Stimulated activated CD8-positive, alpha-beta memory T cell treated with anti-CD3 and anti-CD28 coated beads, Interleukin-4, amount 100 ng/mL, for 1 hour (primary cell): ENCODE measurements around the gene NRDC.

Experiments
- DNase-seq, 2 donors: peaks; one replicate each; pipeline ENCODE4 v3.0.0-alpha.2; 2020; ENCODE audit warnings: low read depth in 2 of 2, low spot score in 1 of 2

NRDC gene

GRCh38 chr1:51784997-51785421 is 93.5 kb downstream of the NRDC start:
- DNase-seq = no peak

- no peak for DNase-seq
Observed at GRCh38 chr1:51780927-51781326, 97.6 kb downstream of the NRDC start.

GRCh38 chr1:51776408-51776807 is 102.1 kb downstream of the NRDC start:
- no peak for DNase-seq

- DNase-seq = no peak
Observed at GRCh38 chr1:51768971-51769588, 109.4 kb downstream of the NRDC start.

- DNase-seq = no peak
Observed at GRCh38 chr1:51761351-51761750, 117.2 kb downstream of the NRDC start.

GRCh38 chr1:51760872-51761271 is 117.7 kb downstream of the NRDC start:
- no peak for DNase-seq

GRCh38 chr1:51758310-51758709 is 120.2 kb downstream of the NRDC start:
- no peak for DNase-seq

- no peak for DNase-seq
Observed at GRCh38 chr1:51756290-51756689, 122.2 kb downstream of the NRDC start.

GRCh38 chr1:51755437-51755836 is 123.1 kb downstream of the NRDC start:
- DNase-seq = no peak

- DNase-seq = no peak
Observed at GRCh38 chr1:51754666-51755065, 123.9 kb downstream of the NRDC start.

- DNase-seq = no peak
Observed at GRCh38 chr1:51753969-51754368, 124.6 kb downstream of the NRDC start.

GRCh38 chr1:51752073-51752948 is 126.2 kb downstream of the NRDC start:
- DNase-seq = no peak

GRCh38 chr1:51750729-51751128 is 127.8 kb downstream of the NRDC start:
- DNase-seq = no peak

GRCh38 chr1:51750218-51750617 is 128.3 kb downstream of the NRDC start:
- DNase-seq = no peak

GRCh38 chr1:51749151-51749550 is 129.4 kb downstream of the NRDC start:
- DNase-seq = no peak

- no peak for DNase-seq
Observed at GRCh38 chr1:51745304-51745570, 133.3 kb downstream of the NRDC start.

- no peak for DNase-seq
Observed at GRCh38 chr1:51744506-51745303, 133.8 kb downstream of the NRDC start.

- DNase-seq = no peak
Observed at GRCh38 chr1:51741121-51741681, 137.3 kb downstream of the NRDC start.

GRCh38 chr1:51740652-51741051 is 137.9 kb downstream of the NRDC start:
- DNase-seq = no peak
